H7 (cell line): Measurements from ENCODE around the gene BOD1. TPM values are rescaled to one million over a fixed set of nuclear protein-coding genes. Genes with fewer than 3 reads are reported as not detected.

ENCODE experiments used
- DNase-seq: peaks from one replicate; pipeline ENCODE4 v3.0.0; 2012
- H3K27me3 ChIP-seq: 2 replicates; pipeline ENCODE4 v1.6.0; 2011; ENCODE audit warnings: mild to moderate bottlenecking, low read length; ENCODE audit not compliant: control insufficient read depth, insufficient read depth
- H3K36me3 ChIP-seq: replicated peaks from 2 replicates; pipeline ENCODE4 v1.5.1; 2011; ENCODE audit warnings: low read length; ENCODE audit not compliant: control insufficient read depth, insufficient read depth
- H3K4me3 ChIP-seq: 2 replicates; pipeline ENCODE4 v1.5.1; 2011; ENCODE audit warnings: low read depth, mild to moderate bottlenecking, control low read depth, low read length, moderate library complexity; ENCODE audit not compliant: insufficient read depth
- total RNA-seq: library from RNA; depleted of rRNA; stranded (reverse); fragments of >200 nt; shearing (Covaris generic); gene quantifications from 2 replicates; pipeline ENCODE4 v1.2.3, GENCODE V29; 2014

The BOD1 gene
- total RNA-seq, 1 experiment from 2014 or later = 140 TPM

DNA sequence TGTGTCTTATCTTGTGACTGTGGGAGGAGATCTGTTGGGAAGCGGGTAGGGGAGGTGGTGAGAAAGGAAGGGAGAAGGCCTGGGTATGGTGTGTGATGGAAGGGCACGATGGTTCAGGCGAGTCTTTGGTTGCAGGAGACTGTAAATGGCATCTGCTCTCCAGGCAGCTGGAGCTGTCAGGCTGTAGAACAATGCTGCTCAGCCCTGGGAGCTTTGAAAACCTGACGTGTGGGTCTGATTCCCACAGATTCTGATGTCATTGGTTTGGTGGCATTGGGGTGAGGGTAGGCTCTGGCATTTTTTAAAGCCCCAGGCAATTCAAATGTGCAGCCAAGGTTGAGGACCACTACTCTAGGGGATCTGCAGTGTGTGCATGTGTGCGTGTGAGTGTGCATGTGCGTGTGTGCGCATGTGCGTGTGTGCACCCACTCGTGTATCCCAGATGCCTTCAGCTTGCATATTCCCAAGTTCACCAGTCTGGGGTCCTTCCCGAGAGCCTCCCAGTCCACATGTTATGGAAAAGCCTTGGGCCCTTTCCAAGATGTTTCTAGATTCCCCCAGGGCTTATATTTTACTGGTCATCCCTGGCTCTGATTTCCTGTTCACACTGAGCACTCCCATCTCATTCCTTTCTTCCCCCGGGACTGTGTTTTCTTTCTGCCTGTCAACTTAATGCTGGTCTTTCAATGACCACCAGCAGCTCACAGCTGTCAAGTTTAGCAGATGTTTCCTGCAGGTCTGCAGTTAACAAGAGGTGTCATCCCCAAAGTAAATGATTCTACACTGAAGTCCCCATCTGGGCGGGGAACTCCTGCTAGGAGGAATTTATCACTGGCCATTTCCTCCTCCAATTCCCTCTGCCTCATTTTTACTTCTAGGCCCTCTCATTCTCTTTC, 34.0 kb downstream of the BOD1 start:
- Histone ChIP-seq H3K27me3 (no peaks in the 10 kb centered on the region), H3K36me3 (no peaks in the 10 kb centered on the region), H3K4me3 (no peak overlapping the region)
- DNase-seq = no peak

- peak; percentile 89 for DNase-seq
- no peaks in the 10 kb centered on the region for H3K36me3 ChIP-seq
- no peaks in the 10 kb centered on the region for H3K27me3 ChIP-seq
- H3K4me3 ChIP-seq = no peak overlapping the region
Observed at GRCh38 chr5:173581408-173582215, 34.8 kb downstream of the BOD1 start.

- Histone ChIP-seq H3K27me3 (no peaks in the 10 kb centered on the region; the same call in 1 of the 2 replicates), H3K4me3 (no peak overlapping the region), H3K36me3 (no peaks in the 10 kb centered on the region)
- DNase-seq = no peak
Observed at GRCh38 chr5:173578947-173579615, 37.4 kb downstream of the BOD1 start.

GRCh38 chr5:173577817-173578216, 38.6 kb downstream of the BOD1 start:
- no peak for DNase-seq
- H3K36me3 ChIP-seq = no peaks in the 10 kb centered on the region
- H3K4me3 ChIP-seq = no peak overlapping the region

GRCh38 chr5:173577166-173577565, 39.3 kb downstream of the BOD1 start:
- Histone ChIP-seq H3K36me3 (no peaks in the 10 kb centered on the region), H3K4me3 (no peak overlapping the region), H3K27me3 (no peaks in the 10 kb centered on the region; the same call in 1 of the 2 replicates)
- DNase-seq = no peak

More at GRCh38 chr5:173577817-173578216, 38.6 kb downstream of the BOD1 start:
- H3K27me3 ChIP-seq = no peaks in the 10 kb centered on the region; the same call in 1 of the 2 replicates

- DNase-seq = no peak
Observed at GRCh38 chr5:173575985-173576384, 40.5 kb downstream of the BOD1 start.

GRCh38 chr5:173574983-173575382, 41.5 kb downstream of the BOD1 start:
- no peak for DNase-seq
- no peaks in the 10 kb centered on the region for H3K36me3 ChIP-seq
- no peaks in the 10 kb centered on the region; the same call in 1 of the 2 replicates for H3K27me3 ChIP-seq

More at GRCh38 chr5:173575985-173576384, 40.5 kb downstream of the BOD1 start:
- Histone ChIP-seq H3K36me3 (no peaks in the 10 kb centered on the region), H3K4me3 (no peak overlapping the region), H3K27me3 (no peaks in the 10 kb centered on the region; the same call in 1 of the 2 replicates)

GRCh38 chr5:173573126-173573960, 43.1 kb downstream of the BOD1 start:
- Histone ChIP-seq H3K4me3 (no peak overlapping the region), H3K36me3 (no peaks in the 10 kb centered on the region)

More at GRCh38 chr5:173574983-173575382, 41.5 kb downstream of the BOD1 start:
- H3K4me3 ChIP-seq = no peak overlapping the region

DNA sequence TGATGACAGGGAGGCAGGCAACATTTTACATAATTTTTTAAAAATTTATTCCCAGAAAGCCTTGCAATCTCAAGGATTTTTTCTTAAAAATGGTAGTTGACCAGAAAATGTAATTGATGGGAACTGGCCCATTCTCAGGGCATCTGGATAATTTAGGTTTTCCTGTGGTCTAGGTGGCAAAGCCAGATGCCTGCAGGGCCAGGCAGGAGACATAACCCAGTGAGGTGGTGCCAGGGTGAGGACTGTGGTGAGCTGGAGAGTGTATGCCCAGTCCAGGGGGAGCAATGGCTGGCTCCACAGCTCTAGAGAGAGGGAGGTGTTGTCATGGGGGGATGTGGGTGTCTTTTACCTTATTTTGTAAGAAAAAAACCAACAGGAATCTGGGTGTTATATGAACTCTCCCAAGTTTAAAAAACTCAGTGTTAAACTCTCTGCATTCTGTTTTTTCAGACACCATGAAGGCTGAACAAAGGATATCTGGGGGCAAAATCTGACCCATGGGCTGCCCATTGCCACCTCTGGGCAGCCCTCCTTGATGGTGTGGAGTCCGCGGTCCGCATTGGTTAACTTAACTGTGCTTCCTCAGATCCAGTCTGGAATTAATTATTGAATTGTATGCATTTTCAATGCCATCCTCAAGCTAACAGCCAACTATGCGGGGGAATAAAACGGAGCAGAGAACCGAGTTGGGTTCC, 43.9 kb downstream of the BOD1 start:
- DNase-seq = no peak
- no peaks in the 10 kb centered on the region; the same call in 1 of the 2 replicates for H3K27me3 ChIP-seq
- no peaks in the 10 kb centered on the region for H3K36me3 ChIP-seq
- no peak overlapping the region for H3K4me3 ChIP-seq

More at GRCh38 chr5:173573126-173573960, 43.1 kb downstream of the BOD1 start:
- peak; percentile 95 for DNase-seq
- H3K27me3 ChIP-seq = no peaks in the 10 kb centered on the region; the same call in 1 of the 2 replicates

DNA sequence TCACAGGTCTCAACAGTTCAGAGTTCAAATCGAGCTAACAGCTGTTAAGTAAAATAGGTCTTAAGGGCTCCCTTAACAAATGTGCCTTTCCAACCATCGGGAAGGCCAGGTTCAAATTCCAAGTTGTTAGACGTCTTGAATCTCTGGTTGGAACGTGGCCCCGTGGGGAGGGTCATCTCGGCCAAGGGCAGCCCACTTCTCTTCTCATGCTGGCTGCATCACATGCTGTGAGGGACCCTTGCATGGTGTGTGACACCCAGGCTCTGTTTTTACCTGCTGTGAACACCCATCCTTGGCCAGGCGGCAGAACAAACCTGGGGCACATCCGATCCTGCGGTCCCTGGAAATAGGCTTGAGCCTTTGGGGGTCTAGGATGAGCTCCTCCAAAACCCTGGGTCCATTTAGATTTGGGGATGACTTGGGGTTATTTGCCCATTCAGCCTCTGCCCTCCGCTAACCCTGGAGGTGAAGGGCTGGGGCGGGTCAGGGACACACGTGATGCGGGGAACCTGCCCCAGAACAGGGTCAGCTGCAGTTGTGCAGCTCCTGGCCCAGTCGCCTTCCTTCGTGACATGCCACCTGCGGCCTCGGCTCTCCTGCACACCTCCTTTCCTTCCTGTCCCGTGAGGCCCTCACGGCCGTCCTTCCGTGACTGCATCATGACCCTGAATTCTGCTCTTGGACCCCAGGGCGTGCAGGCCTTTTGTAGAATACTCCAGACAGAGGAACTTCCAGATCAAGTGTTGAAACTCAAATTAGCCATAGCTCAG, 45.9 kb downstream of the BOD1 start:
- DNase-seq = no peak
- Histone ChIP-seq H3K4me3 (no peak overlapping the region), H3K36me3 (no peaks in the 10 kb centered on the region), H3K27me3 (no peaks in the 10 kb centered on the region; the same call in 1 of the 2 replicates)

- no peak for DNase-seq
Observed at GRCh38 chr5:173568703-173569102, 47.7 kb downstream of the BOD1 start.

DNA sequence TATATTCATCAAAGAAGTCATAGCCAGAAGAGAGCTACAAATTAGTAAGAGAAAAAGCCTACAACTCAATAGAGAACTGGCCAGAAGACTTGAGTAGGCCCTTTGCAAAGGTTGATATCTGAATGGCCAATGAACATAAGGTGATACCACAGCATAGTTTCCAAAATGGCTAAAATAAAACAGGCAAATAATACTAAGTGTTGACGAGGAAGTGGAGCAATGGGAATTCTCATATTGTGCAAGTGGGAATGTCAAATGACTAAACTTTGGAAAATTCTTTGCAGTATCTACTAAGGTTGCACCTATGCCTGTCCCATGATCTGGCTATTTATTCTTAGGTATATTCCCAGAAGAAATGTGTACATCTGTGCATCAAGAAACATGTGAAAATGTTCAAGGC, 48.3 kb downstream of the BOD1 start:
- no peaks in the 10 kb centered on the region for H3K36me3 ChIP-seq
- DNase-seq = no peak
- H3K4me3 ChIP-seq = no peak overlapping the region
- no peaks in the 10 kb centered on the region for H3K27me3 ChIP-seq

More at GRCh38 chr5:173568703-173569102, 47.7 kb downstream of the BOD1 start:
- Histone ChIP-seq H3K36me3 (no peaks in the 10 kb centered on the region), H3K27me3 (no peaks in the 10 kb centered on the region), H3K4me3 (no peak overlapping the region)
